Smooth muscle cell (in vitro differentiated cells): ENCODE results near the gene PITPNM1. TPM values are rescaled to one million over a fixed set of nuclear protein-coding genes. Genes with fewer than 3 reads are reported as not detected.

Experiments used
- DNase-seq: peaks from one replicate; lab custom pipeline; 2025; ENCODE audit not compliant: unreplicated experiment; lab: John Stamatoyannopoulos, UW
- H2AFZ ChIP-seq: fragments of 200-600 bp; sonication (generic); 2 replicates; pipeline ENCODE4 v1.6.0; 2016; ENCODE audit warnings: antibody characterized with exemption, low read depth, mild to moderate bottlenecking
- H3F3A ChIP-seq: fragments of 200-600 bp; sonication (generic); 2 replicates; pipeline ENCODE4 v1.6.0; 2017; ENCODE audit warnings: antibody characterized with exemption, low read depth
- H3K27ac ChIP-seq: fragments of 200-600 bp; sonication (generic); 2 replicates; pipeline ENCODE4 v1.5.1; 2016; ENCODE audit warnings: low read depth, mild to moderate bottlenecking
- H3K27me3 ChIP-seq: fragments of 200-600 bp; sonication (generic); 2 replicates; pipeline ENCODE4 v1.6.1; 2016; ENCODE audit warnings: low read depth, mild to moderate bottlenecking
- H3K36me3 ChIP-seq: fragments of 200-600 bp; sonication (generic); 2 replicates; pipeline ENCODE4 v1.5.1; 2016; ENCODE audit warnings: low read depth
- H3K4me1 ChIP-seq: fragments of 200-600 bp; sonication (generic); 2 replicates; pipeline ENCODE4 v1.5.1; 2016; ENCODE audit warnings: low read depth
- H3K4me2 ChIP-seq: fragments of 200-600 bp; sonication (generic); 2 replicates; pipeline ENCODE4 v1.6.0; 2016; ENCODE audit warnings: mild to moderate bottlenecking
- H3K4me3 ChIP-seq: fragments of 200-600 bp; sonication (generic); 2 replicates; pipeline ENCODE4 v1.5.1; 2016; ENCODE audit warnings: mild to moderate bottlenecking
- H3K79me2 ChIP-seq: fragments of 200-600 bp; sonication (generic); 2 replicates; pipeline ENCODE4 v1.6.0; 2016; ENCODE audit warnings: low read depth, mild to moderate bottlenecking
- H3K9ac ChIP-seq: fragments of 200-600 bp; sonication (generic); 2 replicates; pipeline ENCODE4 v1.6.0; 2016; ENCODE audit warnings: low read depth
- H3K9me3 ChIP-seq: fragments of 200-600 bp; sonication (generic); replicated peaks from 2 replicates; pipeline ENCODE4 v1.5.1; 2016; ENCODE audit warnings: low read depth
- H4K20me1 ChIP-seq: fragments of 200-600 bp; sonication (generic); 2 replicates; pipeline ENCODE4 v1.6.0; 2016; ENCODE audit warnings: low read depth
- CTCF ChIP-seq: fragments of 200-600 bp; sonication (generic); IDR thresholded peaks from 2 replicates; pipeline ENCODE4 v1.5.1; 2017; ENCODE audit warnings: borderline replicate concordance, mild to moderate bottlenecking, antibody characterized with exemption; ENCODE audit not compliant: insufficient read depth, poor library complexity, severe bottlenecking
- WGBS: methylation state at CpG from one replicate; pipeline ENCODE4 v1.1.7; 2016; ENCODE audit warnings: low lambda C conversion rate; 5-methylcytosine and 5-hydroxymethylcytosine counted together
- polyA plus RNA-seq: library from polyadenylated mRNA; unstranded; fragments of >200 nt; fragmentation: Nextera tagmentation; extraction: Ambion mirVana; gene quantifications from 2 replicates; pipeline ENCODE4 v1.2.1, GENCODE V29; 2016
- total RNA-seq: library from RNA; depleted of rRNA; stranded (reverse); fragments of >200 nt; gene quantifications from 2 replicates; pipeline ENCODE4 v1.2.3, GENCODE V29; 2014

PITPNM1 gene
- total and polyA plus RNA-seq, 2 experiments from 2014 or later, result 27.6 to 35.0 TPM

- no peak overlapping the region for H3K27ac ChIP-seq
- no peak for TF ChIP-seq CTCF
- H3K9ac ChIP-seq, result no peak overlapping the region
- H3K27me3 ChIP-seq, result no peaks in the 10 kb centered on the region
- no peak overlapping the region for H3K4me3 ChIP-seq
- H4K20me1 ChIP-seq, result peaks cover 18% of the 10 kb centered on the region
- H3K4me2 ChIP-seq, result no peak overlapping the region
- H3K9me3 ChIP-seq, result no peaks in the 10 kb centered on the region
- peaks cover 10% of the 10 kb centered on the region for H3K4me1 ChIP-seq
- H3K36me3 ChIP-seq, result no peaks in the 10 kb centered on the region
- H3F3A ChIP-seq, result no peaks in the 10 kb centered on the region
- no peak for DNase-seq
- peaks cover 14% of the 10 kb centered on the region for H3K79me2 ChIP-seq
- no peak overlapping the region for H2AFZ ChIP-seq
- over 99% methylated on average over 21 of the region's 26 CpGs for WGBS
Observed at GRCh38 chr11:67499808-67500483, 5.2 kb downstream of the PITPNM1 start.

DNA sequence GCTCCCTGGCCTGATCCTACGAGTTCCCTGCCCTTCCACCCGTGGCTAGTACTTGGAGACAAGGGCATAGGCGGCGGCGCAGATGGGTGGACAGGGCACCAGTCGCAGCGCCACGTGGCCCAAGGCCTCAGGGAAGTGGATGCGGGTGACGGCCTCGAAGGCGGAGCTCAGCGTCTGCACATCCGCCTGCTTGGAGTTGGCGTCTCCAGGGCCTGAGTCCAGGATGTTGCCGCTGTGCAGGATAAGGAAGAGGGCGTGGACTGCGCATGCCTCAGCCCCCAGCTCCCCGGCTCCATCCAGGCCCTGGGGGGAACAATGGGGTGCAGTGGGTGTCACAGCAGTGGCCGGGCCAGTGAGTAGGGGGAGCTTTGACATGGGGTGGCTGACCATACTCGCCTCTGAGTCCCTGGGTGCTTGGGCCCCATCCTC is 6.6 kb downstream of the PITPNM1 start:
- H2AFZ ChIP-seq, result no peak overlapping the region
- no peaks in the 10 kb centered on the region for H3K27me3 ChIP-seq
- no peak for TF ChIP-seq CTCF
- no peaks in the 10 kb centered on the region for H3K9me3 ChIP-seq
- no peak overlapping the region for H3K4me3 ChIP-seq
- H3K27ac ChIP-seq, result no peak overlapping the region
- WGBS, result 96% methylated on average over 21 of the region's 21 CpGs
- peaks cover 13% of the 10 kb centered on the region for H4K20me1 ChIP-seq
- H3K4me2 ChIP-seq, result no peak overlapping the region
- H3K4me1 ChIP-seq, result peaks cover 6% of the 10 kb centered on the region
- H3K36me3 ChIP-seq, result no peaks in the 10 kb centered on the region
- H3K79me2 ChIP-seq, result peaks cover 8% of the 10 kb centered on the region
- H3K9ac ChIP-seq, result no peak overlapping the region
- no peaks in the 10 kb centered on the region for H3F3A ChIP-seq
- no peak for DNase-seq

DNA sequence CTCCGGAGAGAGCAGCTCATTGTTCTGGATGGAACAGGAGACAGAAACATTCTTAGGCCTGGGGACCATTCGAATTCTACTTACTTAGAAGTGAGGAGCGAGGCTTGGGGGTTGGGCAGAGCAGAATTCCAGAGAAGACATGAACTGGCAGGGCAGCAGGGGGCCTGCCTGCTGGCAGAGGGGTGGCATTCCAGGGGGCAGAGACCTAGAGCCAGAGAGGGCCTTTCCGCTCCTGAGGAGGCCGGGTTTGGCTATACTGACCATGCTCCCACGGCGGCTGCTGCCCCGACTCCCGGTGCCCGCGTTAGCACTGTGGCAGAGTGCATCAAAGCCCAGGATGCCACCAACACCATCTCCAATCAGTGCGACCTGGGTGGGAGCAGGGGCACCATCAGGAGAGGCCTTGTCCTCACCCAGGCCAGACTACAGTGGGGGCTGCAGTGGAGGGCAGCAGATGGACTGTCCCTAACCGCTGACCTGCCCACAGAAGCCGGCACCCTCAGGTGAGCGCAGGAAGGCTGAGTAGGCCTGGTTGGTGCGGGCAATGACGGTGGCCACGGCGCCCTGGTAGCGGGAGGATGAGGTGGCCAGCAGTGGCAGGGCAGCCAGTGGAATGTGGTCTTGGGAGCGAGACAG is 7.4 kb downstream of the PITPNM1 start:
- Histone ChIP-seq H3F3A (no peaks in the 10 kb centered on the region), H2AFZ (no peak overlapping the region), H3K9me3 (no peaks in the 10 kb centered on the region), H3K4me3 (no peak overlapping the region), H4K20me1 (peaks cover 5% of the 10 kb centered on the region), H3K79me2 (peaks cover 2% of the 10 kb centered on the region), H3K36me3 (no peaks in the 10 kb centered on the region), H3K27me3 (no peaks in the 10 kb centered on the region), H3K27ac (no peak overlapping the region), H3K4me1 (no peaks in the 10 kb centered on the region), H3K9ac (no peak overlapping the region), H3K4me2 (no peak overlapping the region)
- TF ChIP-seq CTCF, result no peak
- DNase-seq, result no peak
- 97% methylated on average over 21 of the region's 21 CpGs for WGBS

DNA sequence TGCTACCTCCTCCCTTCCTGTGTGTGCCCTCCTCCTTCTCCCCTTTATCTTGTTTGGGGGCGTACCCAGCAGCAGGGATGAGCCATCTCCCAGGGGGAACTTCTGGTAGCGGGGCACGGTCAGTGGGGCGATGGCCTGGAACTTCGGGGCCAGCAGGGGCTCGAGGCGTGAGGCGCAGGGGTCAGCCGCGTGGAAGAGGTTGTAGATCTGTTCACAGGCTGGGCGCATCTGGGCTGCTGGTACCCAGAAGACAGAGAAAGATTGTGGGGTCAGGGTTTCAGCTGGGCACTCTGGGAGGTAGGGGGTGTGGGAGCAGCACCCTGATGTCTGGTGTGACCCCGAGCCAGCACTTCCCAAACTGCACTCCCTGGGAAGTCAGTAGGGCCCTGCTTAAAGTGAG is 9.1 kb downstream of the PITPNM1 start:
- DNase-seq, result no peak
- 98% methylated on average over 12 of the region's 12 CpGs for WGBS

More for the DNA sequence above, 9.1 kb downstream of the PITPNM1 start:
- Histone ChIP-seq H3K9me3 (no peaks in the 10 kb centered on the region), H3K79me2 (no peaks in the 10 kb centered on the region), H2AFZ (no peak overlapping the region), H3K4me2 (no peak overlapping the region), H3K36me3 (no peaks in the 10 kb centered on the region), H3K27me3 (no peaks in the 10 kb centered on the region), H3K9ac (no peak overlapping the region), H3K27ac (no peak overlapping the region), H3F3A (no peaks in the 10 kb centered on the region), H3K4me3 (no peak overlapping the region), H3K4me1 (no peaks in the 10 kb centered on the region), H4K20me1 (no peaks in the 10 kb centered on the region)
- no peak for TF ChIP-seq CTCF
